Activated CD4-positive, alpha-beta T cell treated with anti-CD3 and anti-CD28 coated beads, Interleukin-10, Interleukin-2, amounts not matched to agents 100 ng/mL and 50 ng/mL, durations not matched to agents 16 hours and 8 hours (primary cell): ENCODE data around the gene CAPN7.
A peak's percentile ranks its signal among the peaks of the same experiment; 100 is the strongest.

Experiments used
- DNase-seq: peaks from one replicate; pipeline ENCODE4 v3.0.0-alpha.2; 2020

The CAPN7 gene

GRCh38 chr3:15204005-15204404, 2.0 kb upstream of the CAPN7 start:
- no peak for DNase-seq

- no peak for DNase-seq
Observed at GRCh38 chr3:15205482-15205933, 538 bp upstream of the CAPN7 start.

- DNase-seq = peak; percentile 54
Observed at GRCh38 chr3:15206662-15207576, 873 bp downstream of the CAPN7 start.

- peak; percentile 19 for DNase-seq
Observed at GRCh38 chr3:15207836-15208504, 1.9 kb downstream of the CAPN7 start.

- no peak for DNase-seq
Observed at GRCh38 chr3:15211937-15212336, 5.9 kb downstream of the CAPN7 start.

- DNase-seq = no peak
Observed at GRCh38 chr3:15214758-15215157, 8.7 kb downstream of the CAPN7 start.

GRCh38 chr3:15215996-15216395, 9.9 kb downstream of the CAPN7 start:
- DNase-seq = no peak

- DNase-seq = no peak
Observed at GRCh38 chr3:15216501-15216900, 10.5 kb downstream of the CAPN7 start.

GRCh38 chr3:15217011-15217671, 11.1 kb downstream of the CAPN7 start:
- no peak for DNase-seq

GRCh38 chr3:15217841-15218267, 11.8 kb downstream of the CAPN7 start:
- no peak for DNase-seq

- DNase-seq = no peak
Observed at GRCh38 chr3:15218689-15219088, 12.6 kb downstream of the CAPN7 start.

- no peak for DNase-seq
Observed at GRCh38 chr3:15220056-15220455, 14.0 kb downstream of the CAPN7 start.

GRCh38 chr3:15220661-15221060, 14.6 kb downstream of the CAPN7 start:
- DNase-seq = no peak

- no peak for DNase-seq
Observed at GRCh38 chr3:15221574-15222217, 15.7 kb downstream of the CAPN7 start.

- DNase-seq = no peak
Observed at GRCh38 chr3:15223685-15224572, 17.9 kb downstream of the CAPN7 start.

GRCh38 chr3:15228147-15228546, 22.1 kb downstream of the CAPN7 start:
- DNase-seq = no peak

- DNase-seq = no peak
Observed at GRCh38 chr3:15229262-15229661, 23.2 kb downstream of the CAPN7 start.

- DNase-seq = peak; percentile 36
Observed at GRCh38 chr3:15241341-15241740, 35.3 kb downstream of the CAPN7 start.

- no peak for DNase-seq
Observed at GRCh38 chr3:15243822-15244482, 37.9 kb downstream of the CAPN7 start.

GRCh38 chr3:15246186-15246585, 40.1 kb downstream of the CAPN7 start:
- no peak for DNase-seq

- no peak for DNase-seq
Observed at GRCh38 chr3:15253023-15253697, 47.1 kb downstream of the CAPN7 start.
